GM12864 (cell line): Measurements from ENCODE around the gene ATP5F1D.

Experiments
- DNase-seq: peaks from one replicate; pipeline ENCODE4 v3.0.0-alpha.2; 2011; ENCODE audit warnings: low read depth
- H3K4me3 ChIP-seq: 2 replicates; pipeline ENCODE4 v1.5.1; 2011; ENCODE audit warnings: mild to moderate bottlenecking, low read depth, low read length, control low read depth
- TF ChIP-seq, protein P1 (sequence below): IDR thresholded peaks from 2 replicates; pipeline ENCODE4 v1.5.1; 2011; ENCODE audit warnings: low read depth, mild to moderate bottlenecking, moderate library complexity, low read length, control low read depth, inconsistent platforms; ENCODE audit errors: missing control alignments

The ATP5F1D gene

DNA sequence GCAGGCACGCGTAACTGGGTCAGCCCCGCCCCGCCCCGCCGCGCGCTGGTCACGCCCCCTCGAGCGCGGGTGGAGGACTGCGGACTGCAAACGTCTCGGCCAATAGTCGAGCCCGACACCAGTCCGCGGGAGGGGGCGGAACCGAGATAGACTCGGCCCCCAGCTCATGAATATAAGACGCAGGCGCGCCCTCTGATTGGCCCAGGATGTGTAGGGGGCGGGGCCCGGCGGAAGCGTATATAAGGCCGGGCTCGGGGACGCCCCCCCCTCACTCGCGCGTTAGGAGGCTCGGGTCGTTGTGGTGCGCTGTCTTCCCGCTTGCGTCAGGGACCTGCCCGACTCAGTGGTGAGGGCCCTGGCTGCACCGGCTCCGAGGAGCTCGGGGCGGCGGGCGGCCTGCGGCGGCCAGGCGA is 27.5 kb downstream of the ATP5F1D start, which contains the start of gene CIRBP:
Gene CIRBP, plus strand, starts transcription at position 268 of the 413 bp plus-strand sequence. CDS start 1,602 bp downstream, outside the sequence.
- TF ChIP-seq, protein P1, sequence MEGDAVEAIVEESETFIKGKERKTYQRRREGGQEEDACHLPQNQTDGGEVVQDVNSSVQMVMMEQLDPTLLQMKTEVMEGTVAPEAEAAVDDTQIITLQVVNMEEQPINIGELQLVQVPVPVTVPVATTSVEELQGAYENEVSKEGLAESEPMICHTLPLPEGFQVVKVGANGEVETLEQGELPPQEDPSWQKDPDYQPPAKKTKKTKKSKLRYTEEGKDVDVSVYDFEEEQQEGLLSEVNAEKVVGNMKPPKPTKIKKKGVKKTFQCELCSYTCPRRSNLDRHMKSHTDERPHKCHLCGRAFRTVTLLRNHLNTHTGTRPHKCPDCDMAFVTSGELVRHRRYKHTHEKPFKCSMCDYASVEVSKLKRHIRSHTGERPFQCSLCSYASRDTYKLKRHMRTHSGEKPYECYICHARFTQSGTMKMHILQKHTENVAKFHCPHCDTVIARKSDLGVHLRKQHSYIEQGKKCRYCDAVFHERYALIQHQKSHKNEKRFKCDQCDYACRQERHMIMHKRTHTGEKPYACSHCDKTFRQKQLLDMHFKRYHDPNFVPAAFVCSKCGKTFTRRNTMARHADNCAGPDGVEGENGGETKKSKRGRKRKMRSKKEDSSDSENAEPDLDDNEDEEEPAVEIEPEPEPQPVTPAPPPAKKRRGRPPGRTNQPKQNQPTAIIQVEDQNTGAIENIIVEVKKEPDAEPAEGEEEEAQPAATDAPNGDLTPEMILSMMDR = no peak
- H3K4me3 ChIP-seq = peak within 1 kb of the TSS; percentile 93
- DNase-seq = peak; percentile 94

DNA sequence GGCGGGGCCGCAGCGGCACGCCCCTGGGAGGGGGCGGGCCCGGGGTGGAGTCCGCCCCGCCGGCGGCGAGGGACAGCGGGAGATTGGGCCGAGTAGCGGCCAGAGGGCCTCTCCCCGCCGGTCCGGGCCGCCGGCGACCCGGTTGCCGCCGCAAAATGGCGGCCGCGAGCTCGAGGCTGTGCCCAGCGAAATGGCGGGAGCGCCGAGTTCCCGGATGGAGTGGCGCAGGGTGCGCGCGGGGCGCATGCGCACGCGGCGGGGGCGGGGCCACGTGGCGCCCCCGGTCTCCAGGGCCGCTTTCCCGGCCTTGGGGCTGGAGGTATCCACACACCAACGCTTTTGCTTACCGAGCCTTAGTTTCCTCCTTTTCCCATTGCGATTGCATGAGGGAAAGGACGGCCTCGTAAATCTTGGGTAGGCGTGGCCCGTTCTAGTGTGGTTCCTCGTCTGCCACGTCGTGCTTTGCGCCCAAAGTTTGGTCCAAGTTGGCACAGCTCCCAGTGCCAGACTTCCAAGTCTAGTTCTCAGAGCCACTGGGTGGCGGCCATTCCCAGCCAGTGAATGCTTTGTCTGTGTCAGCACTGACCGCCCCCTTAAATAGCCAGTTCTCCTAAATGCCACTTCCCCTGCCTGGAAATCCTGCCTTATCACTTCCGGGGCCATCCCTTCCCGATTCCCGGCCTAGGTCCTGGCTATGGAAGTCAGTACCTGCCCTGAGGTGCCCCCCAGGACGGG is 28.1 kb downstream of the ATP5F1D start:
- TF ChIP-seq, protein P1 = no peak
- peak overlapping the region; percentile 93 for H3K4me3 ChIP-seq
- DNase-seq = no peak

DNA sequence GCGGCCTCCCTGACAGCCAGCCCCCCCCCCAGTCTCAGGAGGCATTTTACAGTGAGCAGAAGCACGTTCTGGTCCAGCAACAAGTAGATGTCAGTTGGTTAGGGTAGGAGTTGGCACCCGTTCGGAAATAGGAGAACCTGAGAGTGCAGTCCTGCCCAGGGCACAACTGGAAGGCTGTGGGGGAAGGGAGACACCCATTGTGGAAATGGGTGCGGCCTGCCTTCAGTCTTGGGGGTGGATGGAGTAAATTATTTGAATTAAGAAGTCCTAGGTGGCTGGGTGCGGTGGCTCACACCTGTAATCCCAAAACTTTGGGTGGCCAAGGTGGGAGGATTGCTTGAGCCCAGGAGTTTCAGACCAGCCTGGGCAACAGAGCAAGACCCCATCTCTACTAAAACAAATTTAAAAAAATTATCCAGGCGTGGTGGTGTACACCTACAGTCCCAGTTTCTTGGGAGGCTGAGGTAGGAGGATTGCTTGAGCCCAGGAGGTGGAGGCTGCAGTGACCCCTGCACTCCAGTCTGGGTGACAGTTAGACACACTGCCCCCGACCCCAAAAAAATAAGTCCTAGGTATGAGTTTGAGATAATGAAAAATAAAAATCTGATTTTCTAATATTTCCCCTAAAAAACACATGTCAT is 28.8 kb downstream of the ATP5F1D start:
- TF ChIP-seq, protein P1 = no peak
- peak overlapping the region; percentile 93 for H3K4me3 ChIP-seq
- no peak for DNase-seq

DNA sequence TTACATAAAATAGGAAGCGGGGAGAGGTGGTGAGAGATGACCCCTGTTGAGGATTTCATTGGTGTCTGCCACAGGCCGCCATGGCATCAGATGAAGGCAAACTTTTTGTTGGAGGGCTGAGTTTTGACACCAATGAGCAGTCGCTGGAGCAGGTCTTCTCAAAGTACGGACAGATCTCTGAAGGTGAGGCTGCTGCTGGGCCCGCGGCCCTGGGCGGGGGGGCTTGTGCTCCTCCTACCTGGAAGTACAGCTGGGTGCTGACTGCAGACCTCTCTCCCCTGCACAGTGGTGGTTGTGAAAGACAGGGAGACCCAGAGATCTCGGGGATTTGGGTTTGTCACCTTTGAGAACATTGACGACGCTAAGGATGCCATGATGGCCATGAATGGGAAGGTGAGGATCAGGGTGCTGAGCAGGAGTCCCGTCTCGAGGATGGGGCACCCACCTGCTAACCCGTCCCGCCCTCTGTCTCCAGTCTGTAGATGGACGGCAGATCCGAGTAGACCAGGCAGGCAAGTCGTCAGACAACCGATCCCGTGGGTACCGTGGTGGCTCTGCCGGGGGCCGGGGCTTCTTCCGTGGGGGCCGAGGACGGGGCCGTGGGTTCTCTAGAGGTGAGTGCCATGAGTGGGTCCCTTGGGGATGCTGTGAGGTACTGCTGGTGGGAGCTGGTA is 29.4 kb downstream of the ATP5F1D start:
- H3K4me3 ChIP-seq = peak overlapping the region; percentile 93
- no peak for DNase-seq
- TF ChIP-seq, protein P1 = no peak

DNA sequence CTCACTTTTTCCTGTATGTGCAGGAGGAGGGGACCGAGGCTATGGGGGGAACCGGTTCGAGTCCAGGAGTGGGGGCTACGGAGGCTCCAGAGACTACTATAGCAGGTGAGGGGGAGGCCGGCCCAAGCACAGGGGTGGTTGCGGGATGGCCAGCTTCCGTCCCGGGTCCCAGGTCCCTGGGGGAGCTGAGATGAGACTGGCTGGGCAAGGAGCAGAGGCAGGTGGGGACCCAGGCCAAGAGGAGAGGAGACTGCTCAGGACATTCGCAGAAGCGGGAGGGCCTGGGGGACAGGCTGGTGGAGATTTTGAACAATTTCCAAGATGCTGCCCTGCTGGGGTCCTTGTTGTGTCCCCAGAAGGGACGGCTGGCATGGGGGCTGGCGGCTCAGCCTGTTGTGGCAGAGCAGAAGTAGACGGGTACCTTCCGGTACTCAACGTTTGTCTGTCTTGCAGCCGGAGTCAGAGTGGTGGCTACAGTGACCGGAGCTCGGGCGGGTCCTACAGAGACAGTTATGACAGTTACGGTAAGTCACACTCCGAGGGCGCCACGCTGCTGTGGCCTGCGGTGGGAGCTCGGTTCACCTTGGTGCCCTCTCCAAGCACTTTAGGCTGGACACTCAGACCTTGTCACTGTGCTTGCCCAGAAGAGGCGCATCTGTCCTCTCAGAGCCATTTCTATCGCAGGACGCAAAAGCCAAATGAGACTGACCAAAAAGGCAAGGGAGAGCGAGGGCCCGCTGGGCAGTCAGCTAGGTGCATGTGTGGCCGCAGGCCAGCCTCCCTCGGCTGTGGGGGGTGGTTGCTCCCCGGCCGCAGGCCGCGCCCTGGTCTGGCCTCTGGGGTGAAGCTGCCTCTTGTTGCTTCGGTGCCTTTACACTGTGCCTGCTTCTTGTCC is 30.2 kb downstream of the ATP5F1D start:
- no peak overlapping the region; the same call in 1 of the 2 replicates for H3K4me3 ChIP-seq
- DNase-seq = no peak
- TF ChIP-seq, protein P1 = no peak
